Right lobe of liver (tissue), 6 donors: ENCODE data around the gene PCED1B. TPM values are rescaled to one million over a fixed set of nuclear protein-coding genes. Genes with fewer than 3 reads are reported as not detected.

ENCODE experiments used
- ATAC-seq, 4 donors: fragments of 200-7000 bp; cut with Tn5 transposase; one replicate each; pipeline ENCODE4 v1.9.1; 2020; ENCODE audit warnings: mild to moderate bottlenecking in 4 of 4, moderate library complexity in 4 of 4
- DNase-seq, 3 donors: peaks; one replicate each; pipeline ENCODE4 v3.0.0-alpha.2; 2020
- H3K27ac ChIP-seq, 3 donors: fragments of 200-600 bp; one replicate each; pipeline ENCODE4 v1.8.0; 2022
- H3K27me3 ChIP-seq, 2 donors: fragments of 200-600 bp; one replicate each; pipeline ENCODE4 v1.8.0; 2022
- H3K36me3 ChIP-seq, 4 donors: fragments of 200-600 bp; sonication (generic) in 1 of 4; one replicate each; pipeline versions ENCODE4 v1.5.1 to v1.8.0; 2017 to 2022; ENCODE audit warnings: control low read depth in 1 of 4
- H3K4me1 ChIP-seq, 4 donors: fragments of 200-600 bp; sonication (generic) in 1 of 4; one replicate each; pipeline versions ENCODE4 v1.5.1 to v1.8.0; 2017 to 2022; ENCODE audit warnings: control low read depth in 1 of 4
- H3K4me3 ChIP-seq, 3 donors: fragments of 200-600 bp; one replicate each; pipeline ENCODE4 v1.8.0; 2022
- H3K9me3 ChIP-seq, 4 donors: fragments of 200-600 bp; sonication (generic) in 1 of 4; one replicate each; pipeline versions ENCODE4 v1.5.1 to v1.8.0; 2017 to 2022; ENCODE audit warnings: control low read depth in 1 of 4
- POLR2A ChIP-seq: fragments of 450-650 bp; IDR thresholded peaks from one replicate; pipeline ENCODE4 v1.6.1; 2017; ENCODE audit warnings: antibody characterized with exemption, mild to moderate bottlenecking
- WGBS: methylation state at CpG from one replicate; pipeline ENCODE4 v1.1.6; 2018; ENCODE audit warnings: low coverage, low lambda C conversion rate; ENCODE audit not compliant: insufficient coverage; ENCODE audit errors: missing lambda C conversion rate; 5-methylcytosine and 5-hydroxymethylcytosine counted together
- intact Hi-C, 2 donors: fragments of 100-400 bp; cut with DNase I; formaldehyde crosslinking; loops; one replicate each; pipeline versions ENCODE4 v1.11.2 to v1.14.1; 2022
- total RNA-seq, 6 experiments: library from RNA; depleted of rRNA in 2 of 6; stranded (reverse); fragments of >200 nt in 2 of 6; fragmentation: NEBNext Ultra II Directional in 3 of 6; extraction: Animal tissue kit (Norgen Biotek cat#: 25700) in 3 of 6; gene quantifications; one replicate each; pipeline versions ENCODE4 v1.1.0 to v1.2.4, GENCODE V29; 2016 to 2023
- TF ChIP-seq, protein P1 (sequence below), 4 donors: fragments of 200-600 bp in 3 of 4; fragments of 450-650 bp in 1 of 4; IDR thresholded peaks; one replicate each; pipeline versions ENCODE4 v1.5.1 to v1.8.0; 2016 to 2022; ENCODE audit warnings: antibody characterized with exemption in 4 of 4, mild to moderate bottlenecking in 2 of 4
- donor health status: DM: no; HTN: yes; CAD: no.
- donor health status: DM: no; HTN: no; CAD: no.
- donor health status: DM: no; HTN: no; CAD: no.
- donor health status: DM: no; HTN: yes; CAD: no.
- donor health status: DM: no; HTN: yes; CAD: no.

PCED1B gene
- total RNA-seq, 6 experiments from 2014 or later, result 0.62 to 3.0 (median 1.1) TPM

DNA sequence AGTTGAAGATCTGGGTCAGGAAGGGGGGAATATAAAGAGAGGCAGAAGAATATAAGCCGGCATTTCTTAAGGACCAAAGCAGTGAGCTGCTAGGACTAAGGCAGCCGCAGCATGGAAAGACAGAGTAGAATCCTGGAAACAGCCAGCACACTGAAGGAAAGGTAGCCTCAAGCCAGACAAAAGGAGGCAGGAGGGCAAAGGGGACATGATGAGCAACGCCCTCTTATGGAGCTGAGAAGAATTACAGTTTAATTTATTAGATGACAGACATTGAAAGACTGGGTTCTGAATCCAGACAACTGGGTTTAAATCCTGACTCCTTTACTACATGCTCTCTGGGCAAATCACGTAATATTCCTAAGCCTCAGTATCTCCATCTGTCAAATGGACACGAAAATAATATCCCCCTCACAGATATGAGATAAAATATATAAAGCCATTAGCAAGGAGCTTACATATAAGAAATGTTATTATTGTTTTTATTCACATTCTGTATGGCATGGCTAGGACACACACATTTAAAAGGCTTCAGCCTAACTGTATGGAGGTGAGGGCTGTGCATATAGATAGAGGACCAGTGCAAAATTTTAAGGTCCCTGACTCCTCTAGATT is 8.1 kb upstream of the PCED1B start:
- Histone ChIP-seq H3K4me1 (no peaks in the 10 kb centered on the region), H3K9me3 (no peaks in the 10 kb centered on the region), H3K36me3 (no peaks in the 10 kb centered on the region), H3K27ac (no peak overlapping the region), H3K4me3 (no peak overlapping the region), H3K27me3 (no peaks in the 10 kb centered on the region)
- WGBS, result 50% methylated on average over 5 of the region's 5 CpGs
- peak in 2 of 4 donors; percentile 58 to 65 for ATAC-seq
- no peak for DNase-seq
- intact Hi-C loops, result no loop called here
- TF ChIP-seq, protein P1, sequence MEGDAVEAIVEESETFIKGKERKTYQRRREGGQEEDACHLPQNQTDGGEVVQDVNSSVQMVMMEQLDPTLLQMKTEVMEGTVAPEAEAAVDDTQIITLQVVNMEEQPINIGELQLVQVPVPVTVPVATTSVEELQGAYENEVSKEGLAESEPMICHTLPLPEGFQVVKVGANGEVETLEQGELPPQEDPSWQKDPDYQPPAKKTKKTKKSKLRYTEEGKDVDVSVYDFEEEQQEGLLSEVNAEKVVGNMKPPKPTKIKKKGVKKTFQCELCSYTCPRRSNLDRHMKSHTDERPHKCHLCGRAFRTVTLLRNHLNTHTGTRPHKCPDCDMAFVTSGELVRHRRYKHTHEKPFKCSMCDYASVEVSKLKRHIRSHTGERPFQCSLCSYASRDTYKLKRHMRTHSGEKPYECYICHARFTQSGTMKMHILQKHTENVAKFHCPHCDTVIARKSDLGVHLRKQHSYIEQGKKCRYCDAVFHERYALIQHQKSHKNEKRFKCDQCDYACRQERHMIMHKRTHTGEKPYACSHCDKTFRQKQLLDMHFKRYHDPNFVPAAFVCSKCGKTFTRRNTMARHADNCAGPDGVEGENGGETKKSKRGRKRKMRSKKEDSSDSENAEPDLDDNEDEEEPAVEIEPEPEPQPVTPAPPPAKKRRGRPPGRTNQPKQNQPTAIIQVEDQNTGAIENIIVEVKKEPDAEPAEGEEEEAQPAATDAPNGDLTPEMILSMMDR (IDR thresholded peaks at IDR 0.05), result peak; percentile 22 to 48 (median 34)
- TF ChIP-seq POLR2A, result no peak

DNA sequence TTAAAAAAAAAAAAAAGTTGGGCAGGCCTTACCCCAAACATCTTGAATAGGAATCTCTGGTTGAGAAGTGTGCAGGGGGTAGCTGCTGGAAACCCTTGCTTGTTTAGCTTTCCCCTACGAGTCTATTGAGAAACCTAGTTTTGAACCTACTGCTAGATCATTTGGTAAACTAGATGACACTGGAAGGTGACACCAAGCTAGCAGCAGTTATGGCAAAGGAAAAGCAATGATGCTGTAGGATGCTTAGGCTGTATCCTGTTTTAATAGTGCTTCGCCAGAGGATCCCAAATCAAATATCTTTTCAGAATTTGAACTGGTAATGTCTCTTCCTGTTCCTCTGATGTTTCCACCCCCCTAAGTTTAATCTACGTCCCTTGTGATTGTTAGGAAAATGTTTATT is 5.5 kb upstream of the PCED1B start:
- 68% methylated on average over 3 of the region's 3 CpGs for WGBS
- Histone ChIP-seq H3K4me1 (peaks cover 0 to 4% (median 2%) of the 10 kb centered on the region in 4 donors), H3K9me3 (no peaks in the 10 kb centered on the region), H3K4me3 (no peak overlapping the region), H3K27ac (no peak overlapping the region), H3K36me3 (no peaks in the 10 kb centered on the region), H3K27me3 (no peaks in the 10 kb centered on the region)
- ATAC-seq, result no peak
- DNase-seq, result no peak
- intact Hi-C loops, result no loop called here
- TF ChIP-seq POLR2A, result no peak
- TF ChIP-seq, protein P1 (IDR thresholded peaks at IDR 0.05), result no peak

DNA sequence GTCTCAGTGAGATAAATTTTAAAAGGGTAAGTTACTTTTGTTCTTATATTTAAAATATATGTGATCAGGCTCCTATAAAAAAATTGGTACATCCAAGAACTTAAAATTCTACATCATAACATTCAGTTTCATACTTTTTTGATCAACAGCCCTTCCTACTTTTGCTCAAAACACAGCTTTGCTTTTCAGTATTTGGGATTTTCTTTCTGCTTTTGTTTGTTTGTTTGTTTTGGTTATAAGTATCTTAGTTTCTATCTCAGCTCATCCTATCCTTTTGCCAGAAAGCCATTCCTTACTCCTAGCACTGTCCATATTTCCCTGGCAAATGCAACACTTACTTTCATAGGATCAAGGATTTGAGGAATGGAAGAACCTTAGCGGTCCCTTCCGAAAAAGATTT is 4.7 kb upstream of the PCED1B start:
- H3K27me3 ChIP-seq, result no peaks in the 10 kb centered on the region
- H3K27ac ChIP-seq, result no peak overlapping the region
- peaks cover 0 to 5% (median 2%) of the 10 kb centered on the region in 4 donors for H3K4me1 ChIP-seq
- TF ChIP-seq, protein P1 (IDR thresholded peaks at IDR 0.05), result no peak
- no peak for TF ChIP-seq POLR2A
- no peaks in the 10 kb centered on the region for H3K36me3 ChIP-seq
- DNase-seq (no peak), ATAC-seq (no peak)
- 96% methylated on average over 2 of the region's 2 CpGs for WGBS
- intact Hi-C loops, result no loop called here
- no peaks in the 10 kb centered on the region for H3K9me3 ChIP-seq
- no peak overlapping the region for H3K4me3 ChIP-seq

DNA sequence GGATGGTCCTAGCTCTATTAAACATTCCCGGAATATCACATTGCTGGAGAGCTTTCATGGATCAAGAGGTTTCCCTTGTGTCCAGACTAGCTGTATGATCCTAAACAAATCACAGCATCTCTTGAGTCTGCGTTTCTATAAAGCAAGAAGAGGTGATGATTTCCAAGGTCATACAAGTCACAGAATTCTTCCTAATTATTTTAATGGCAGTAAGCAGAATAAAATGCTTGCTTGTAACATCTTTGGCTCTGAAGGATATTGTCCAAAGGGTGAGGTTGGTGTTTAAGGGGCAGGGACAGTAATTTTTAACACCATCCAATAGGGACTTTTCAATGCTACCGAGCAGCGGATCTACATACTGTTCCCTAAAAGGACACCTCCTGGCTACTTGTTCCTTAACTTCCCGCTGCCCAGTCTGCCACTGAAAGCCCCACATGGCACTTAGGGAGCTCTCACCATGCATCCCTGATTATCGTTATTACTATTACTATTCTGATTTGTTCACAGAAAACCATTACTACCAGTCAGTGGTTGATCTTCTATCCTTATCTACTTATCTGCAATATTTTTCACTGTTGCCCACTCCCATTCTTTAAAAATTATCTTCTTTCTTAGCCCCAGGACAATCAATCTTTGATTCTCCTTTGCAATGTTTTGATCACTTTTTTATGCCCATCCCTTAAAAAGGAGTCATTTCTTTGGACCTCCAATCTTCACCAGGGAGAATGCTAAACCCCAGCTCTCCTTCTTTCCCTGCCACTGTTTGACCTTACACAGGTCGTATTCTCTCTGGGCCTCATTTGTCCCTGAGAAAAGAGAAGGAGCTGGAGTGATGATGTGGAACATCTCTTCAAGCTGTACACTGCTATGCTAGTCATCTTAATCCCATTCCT is 4.0 kb upstream of the PCED1B start:
- WGBS, result 69% methylated on average over 4 of the region's 7 CpGs
- DNase-seq (no peak), ATAC-seq (no peak)
- no peaks in the 10 kb centered on the region for H3K36me3 ChIP-seq
- H3K27me3 ChIP-seq, result no peaks in the 10 kb centered on the region
- peaks cover 0 to 5% (median 2%) of the 10 kb centered on the region in 4 donors for H3K4me1 ChIP-seq
- TF ChIP-seq POLR2A, result no peak
- TF ChIP-seq, protein P1 (IDR thresholded peaks at IDR 0.05), result no peak
- H3K9me3 ChIP-seq, result no peaks in the 10 kb centered on the region
- no peak overlapping the region for H3K4me3 ChIP-seq
- intact Hi-C loops, result no loop called here
- no peak overlapping the region for H3K27ac ChIP-seq
